HUES48 (cell line): ENCODE data around the gene NUP85.
A peak's percentile ranks its signal among the peaks of the same experiment; 100 is the strongest.

Experiments used
- H3K27ac ChIP-seq: one replicate; pipeline ENCODE4 v1.7.0; 2013; ENCODE audit warnings: low read depth, low read length, inconsistent platforms
- H3K27me3 ChIP-seq: 2 replicates; pipeline ENCODE4 v1.6.1; 2013; ENCODE audit warnings: mild to moderate bottlenecking, low read length; ENCODE audit not compliant: control insufficient read depth, insufficient read depth
- H3K36me3 ChIP-seq: 2 replicates; pipeline ENCODE4 v1.6.1; 2013; ENCODE audit warnings: low read length; ENCODE audit not compliant: control insufficient read depth, insufficient read depth
- H3K4me1 ChIP-seq: 2 replicates; pipeline ENCODE4 v1.6.1; 2013; ENCODE audit warnings: mild to moderate bottlenecking, low read length; ENCODE audit not compliant: control insufficient read depth, insufficient read depth
- H3K4me3 ChIP-seq: 2 replicates; pipeline ENCODE4 v1.5.1; 2013; ENCODE audit warnings: mild to moderate bottlenecking, low read depth, low read length
- H3K9ac ChIP-seq: 2 replicates; pipeline ENCODE4 v1.6.1; 2013; ENCODE audit warnings: mild to moderate bottlenecking, low read depth, low read length, moderate library complexity
- H3K9me3 ChIP-seq: 2 replicates; pipeline ENCODE4 v1.6.1; 2013; ENCODE audit warnings: low read length; ENCODE audit not compliant: control insufficient read depth, insufficient read depth

The NUP85 gene

DNA sequence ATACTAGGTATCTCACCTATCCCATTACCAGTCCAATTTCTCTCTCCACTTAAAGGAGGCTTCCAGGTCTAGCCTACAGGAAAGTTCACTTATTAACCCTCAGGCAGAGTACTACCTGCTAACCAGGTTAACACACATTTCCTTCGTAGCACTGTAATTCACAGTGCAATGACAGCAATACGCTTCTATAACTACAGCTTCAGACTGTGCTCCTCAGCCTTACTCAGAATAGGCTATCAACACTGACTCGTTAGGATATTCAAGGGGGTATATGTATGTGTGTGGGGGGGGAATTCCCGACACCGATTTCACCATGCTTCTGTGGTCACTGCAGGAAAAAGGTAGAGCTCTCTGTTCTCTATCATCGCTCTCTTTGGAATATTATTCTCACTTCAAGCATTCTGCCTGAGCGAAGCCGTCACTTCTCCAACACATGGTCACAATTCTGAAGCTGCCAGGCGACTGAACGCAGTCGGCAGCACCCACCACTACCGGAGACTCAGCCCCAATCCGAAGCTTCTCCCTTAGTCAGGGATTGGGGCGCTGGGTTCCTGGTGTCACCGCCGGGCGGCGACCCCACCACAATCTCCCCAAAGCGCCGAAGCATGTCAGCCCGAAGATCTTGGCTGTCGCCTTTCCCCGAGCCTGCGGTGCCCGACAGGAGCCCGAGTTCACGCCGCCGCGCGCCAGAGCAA is 55.3 kb downstream of the NUP85 start:
- H3K9ac ChIP-seq: peak overlapping the region; percentile 99
- no peaks in the 10 kb centered on the region for H3K9me3 ChIP-seq
- H3K27me3 ChIP-seq: no peaks in the 10 kb centered on the region
- peak overlapping the region; percentile 100 for H3K4me3 ChIP-seq
- H3K27ac ChIP-seq: peak overlapping the region; percentile 97
- H3K4me1 ChIP-seq: peaks cover 6% of the 10 kb centered on the region
- peaks cover 27% of the 10 kb centered on the region for H3K36me3 ChIP-seq

- H3K27me3 ChIP-seq: no peaks in the 10 kb centered on the region
- peak within 1 kb of the TSS; percentile 100 for H3K4me3 ChIP-seq
- H3K4me1 ChIP-seq: peaks cover 6% of the 10 kb centered on the region
- peaks cover 34% of the 10 kb centered on the region for H3K36me3 ChIP-seq
- H3K27ac ChIP-seq: peak within 1 kb of the TSS; percentile 97
- H3K9ac ChIP-seq: peak within 1 kb of the TSS; percentile 99
- no peaks in the 10 kb centered on the region for H3K9me3 ChIP-seq
Measured at GRCh38 chr17:75261336-75262111, 56.0 kb downstream of the NUP85 start, which contains the start of the genes GGA3 and MRPS7. TSS of gene GGA3 (minus strand) at chr17:75261606. CDS start at chr17:75261587, 19 bp downstream. TSS of gene MRPS7 (plus strand) at chr17:75261879. CDS start at chr17:75261901, 22 bp downstream.

GRCh38 chr17:75262112-75262606 is 56.7 kb downstream of the NUP85 start:
- Histone ChIP-seq H3K27ac (peak overlapping the region; percentile 97), H3K27me3 (no peaks in the 10 kb centered on the region), H3K9ac (peak overlapping the region; percentile 99), H3K4me1 (peaks cover 6% of the 10 kb centered on the region), H3K9me3 (no peaks in the 10 kb centered on the region), H3K4me3 (peak overlapping the region; percentile 100), H3K36me3 (peaks cover 40% of the 10 kb centered on the region)

DNA sequence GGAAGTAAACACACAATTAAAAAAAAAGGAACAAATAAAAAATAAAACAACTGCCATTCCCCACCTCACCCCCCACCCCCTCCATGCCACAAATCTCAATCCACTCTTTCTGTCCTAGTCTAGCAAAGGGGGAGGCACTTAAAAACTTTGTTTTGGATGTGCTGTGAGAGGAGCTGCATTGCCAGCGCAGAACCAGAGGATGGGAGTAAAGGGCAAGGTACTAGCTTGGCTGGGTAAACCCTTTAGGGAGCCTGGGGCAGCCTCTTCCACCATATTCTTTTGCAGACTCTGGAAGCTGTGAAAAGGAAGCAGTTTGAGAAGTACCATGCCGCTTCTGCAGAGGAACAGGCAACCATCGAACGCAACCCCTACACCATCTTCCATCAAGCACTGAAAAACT is 57.6 kb downstream of the NUP85 start:
- Histone ChIP-seq H3K27me3 (no peaks in the 10 kb centered on the region), H3K27ac (no peak overlapping the region), H3K4me3 (peak overlapping the region; percentile 100; the same call in 1 of the 2 replicates), H3K9me3 (no peaks in the 10 kb centered on the region), H3K36me3 (peaks cover 42% of the 10 kb centered on the region), H3K4me1 (peaks cover 10% of the 10 kb centered on the region), H3K9ac (no peak overlapping the region)

DNA sequence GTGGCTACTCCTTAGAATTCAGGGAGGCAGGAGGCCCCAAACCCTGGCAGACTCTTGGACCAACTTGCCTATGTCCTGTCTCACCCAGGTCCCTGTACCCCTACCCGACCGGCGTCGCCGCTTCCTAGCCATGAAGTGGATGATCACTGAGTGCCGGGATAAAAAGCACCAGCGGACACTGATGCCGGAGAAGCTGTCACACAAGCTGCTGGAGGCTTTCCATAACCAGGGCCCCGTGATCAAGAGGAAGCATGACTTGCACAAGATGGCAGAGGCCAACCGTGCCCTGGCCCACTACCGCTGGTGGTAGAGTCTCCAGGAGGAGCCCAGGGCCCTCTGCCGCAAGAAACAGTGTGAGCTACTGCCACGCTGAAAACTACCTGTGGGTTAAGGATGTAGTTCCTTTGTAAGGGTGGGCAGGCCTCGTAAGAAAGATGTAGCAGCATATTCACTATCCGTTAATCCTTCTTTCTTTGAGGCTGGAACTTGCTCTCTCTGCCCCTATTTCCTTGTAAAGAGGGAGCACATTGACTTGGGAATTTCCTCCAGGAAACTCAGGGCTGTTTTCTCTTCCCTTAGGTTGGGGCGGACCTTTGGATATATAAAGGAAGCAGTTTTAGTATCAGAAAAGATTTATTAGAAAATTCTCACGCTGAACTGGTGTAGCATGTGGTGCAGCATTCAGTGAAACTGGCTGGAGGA is 60.3 kb downstream of the NUP85 start:
- Histone ChIP-seq H3K9ac (no peak overlapping the region), H3K9me3 (no peaks in the 10 kb centered on the region), H3K4me1 (peaks cover 10% of the 10 kb centered on the region), H3K4me3 (no peak overlapping the region), H3K27me3 (no peaks in the 10 kb centered on the region), H3K36me3 (peaks cover 42% of the 10 kb centered on the region), H3K27ac (no peak overlapping the region)

GRCh38 chr17:75266316-75267152 is 61.1 kb downstream of the NUP85 start:
- Histone ChIP-seq H3K4me1 (peaks cover 10% of the 10 kb centered on the region), H3K4me3 (no peak overlapping the region), H3K27ac (no peak overlapping the region), H3K9me3 (no peaks in the 10 kb centered on the region), H3K9ac (no peak overlapping the region), H3K27me3 (no peaks in the 10 kb centered on the region), H3K36me3 (peaks cover 42% of the 10 kb centered on the region)

DNA sequence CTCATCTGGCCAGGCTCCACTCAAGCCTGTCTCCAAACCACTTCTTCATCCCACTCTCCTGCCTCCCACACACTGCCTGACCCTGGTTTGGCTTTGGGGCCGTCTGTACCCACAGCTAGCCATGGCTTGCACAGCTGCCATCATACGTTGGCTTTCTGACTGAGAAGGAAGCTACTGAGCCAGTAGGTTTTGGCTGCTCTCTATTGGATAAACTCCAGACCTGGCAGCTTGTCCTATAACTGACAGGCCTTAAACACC is 61.6 kb downstream of the NUP85 start:
- peaks cover 42% of the 10 kb centered on the region for H3K36me3 ChIP-seq

DNA sequence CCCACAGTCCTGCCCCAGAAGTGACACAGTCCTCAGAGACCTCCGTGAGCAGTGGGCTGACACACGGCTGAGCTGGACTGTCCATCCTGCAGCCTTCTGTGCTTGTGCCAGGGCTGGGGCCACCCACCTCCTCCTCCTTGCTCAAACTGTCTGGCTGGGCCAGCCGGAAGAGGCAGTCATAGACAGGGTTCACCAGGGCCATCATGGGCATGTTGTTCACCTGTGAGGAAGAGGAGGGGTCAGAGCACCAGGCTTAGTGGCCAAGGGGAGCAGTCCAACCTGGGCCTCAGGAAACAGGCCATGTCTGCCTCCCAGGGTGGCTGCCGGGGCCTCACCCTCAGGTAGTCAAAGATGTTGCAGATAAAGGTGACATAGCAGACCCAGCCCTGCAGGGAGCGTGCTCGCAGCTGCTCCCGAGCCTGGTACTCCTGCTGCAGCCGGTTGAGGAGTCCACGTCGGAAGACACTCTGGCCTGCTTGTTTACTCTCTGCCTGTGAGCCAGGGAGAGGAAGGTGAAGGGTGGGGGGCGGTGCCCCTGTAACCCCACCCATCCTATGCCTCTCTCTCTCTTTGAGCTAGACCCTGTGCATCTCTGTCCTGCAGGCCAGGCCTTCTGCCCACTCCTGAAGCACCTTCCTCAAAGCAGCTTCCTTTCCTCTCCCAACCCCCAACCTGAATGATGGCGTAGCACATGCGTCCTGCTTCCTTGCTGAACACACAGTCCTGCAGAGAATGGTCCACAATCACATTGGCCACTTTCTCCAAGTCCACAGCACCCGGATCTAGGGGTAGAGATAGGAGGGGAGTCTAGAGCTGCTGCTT is 62.1 kb downstream of the NUP85 start:
- Histone ChIP-seq H3K27ac (no peak overlapping the region), H3K9ac (no peak overlapping the region)

More for the DNA sequence above, 61.6 kb downstream of the NUP85 start:
- Histone ChIP-seq H3K4me1 (peaks cover 10% of the 10 kb centered on the region), H3K9me3 (no peaks in the 10 kb centered on the region), H3K9ac (no peak overlapping the region), H3K27me3 (no peaks in the 10 kb centered on the region), H3K4me3 (no peak overlapping the region), H3K27ac (no peak overlapping the region)

GRCh38 chr17:75269844-75270217 is 64.4 kb downstream of the NUP85 start:
- H3K27ac ChIP-seq: peak overlapping the region; percentile 80
- H3K27me3 ChIP-seq: no peaks in the 10 kb centered on the region
- H3K36me3 ChIP-seq: peaks cover 42% of the 10 kb centered on the region
- H3K4me3 ChIP-seq: peak overlapping the region; percentile 94
- H3K4me1 ChIP-seq: peaks cover 5% of the 10 kb centered on the region; the same call in 1 of the 2 replicates
- H3K9me3 ChIP-seq: no peaks in the 10 kb centered on the region
- no peak overlapping the region for H3K9ac ChIP-seq

More for the DNA sequence above, 62.1 kb downstream of the NUP85 start:
- Histone ChIP-seq H3K9me3 (no peaks in the 10 kb centered on the region), H3K27me3 (no peaks in the 10 kb centered on the region), H3K4me1 (peaks cover 7% of the 10 kb centered on the region), H3K36me3 (peaks cover 44% of the 10 kb centered on the region), H3K4me3 (no peak overlapping the region)
